Measurements from ENCODE around the gene HIVEP1. TPM values are rescaled to one million over a fixed set of nuclear protein-coding genes. Genes with fewer than 3 reads are reported as not detected.

HIVEP1 gene
- total and polyA plus RNA-seq, 2 of the 13 experiments (the other 11 are each of a cell fraction or from before 2014, with no cell fraction given), result 7.4 to 9.9 TPM

GRCh38 chr6:12208190-12208589, 196.1 kb downstream of the HIVEP1 start:
- Histone ChIP-seq H3K4me2 (ENCODE audit: low read depth, low read length) (no peak overlapping the region), H3K4me1 (ENCODE audit: insufficient read depth, low read length) (peaks cover 7% of the 10 kb centered on the region), H3K79me2 (ENCODE audit: insufficient read depth, low read length) (no peaks in the 10 kb centered on the region), H3K4me3 (replicated peaks in 1 of 3; ENCODE audit: insufficient read depth in 1 of 3, low read depth in 2 of 3, low read length in 3 of 3) (no peak overlapping the region), H3K9me3 (ENCODE audit: low read length) (no peaks in the 10 kb centered on the region), H3K27me3 (ENCODE audit: control insufficient read depth in 1 of 2, insufficient read depth in 2 of 2, low read length in 2 of 2) (no peaks in the 10 kb centered on the region), H3K36me3 (replicated peaks in 1 of 2; ENCODE audit: control insufficient read depth in 1 of 2, insufficient read depth in 2 of 2, low read length in 2 of 2) (no peaks in the 10 kb centered on the region), H4K20me1 (ENCODE audit: insufficient read depth, low read length) (no peaks in the 10 kb centered on the region), H3K27ac (ENCODE audit: extremely low read length, insufficient read depth, low read length) (no peak overlapping the region), H2AFZ (ENCODE audit: low read length) (no peak overlapping the region), H3K9ac (ENCODE audit: insufficient read depth, low read depth, low read length) (no peak overlapping the region)
- DNase-seq (ENCODE audit: low spot score) (no peak), FAIRE-seq (no peak), ATAC-seq (no peak)
- in situ Hi-C loops (cut with HindIII; ENCODE audit: extremely low pct_ligation_motif_present, low pct_unique_long_range_greater_than_20kb), result no loop called here
- intact Hi-C loops (cut with micrococcal nuclease; ENCODE audit: unreplicated experiment), result no loop called here
- TF ChIP-seq PPARG (CRISPR knock-in tag; conservative IDR thresholded peaks at IDR 0.05) (no peak), ZFP62 (CRISPR knock-in tag; IDR thresholded peaks at IDR 0.05) (no peak), CC2D1A (CRISPR knock-in tag; IDR thresholded peaks at IDR 0.05) (no peak), ZNF597 (CRISPR knock-in tag; IDR thresholded peaks at IDR 0.05) (no peak), ZNF709 (CRISPR knock-in tag; IDR thresholded peaks at IDR 0.05) (peak; percentile 92; the same call in 1 of the 2 replicates), DMTF1 (CRISPR knock-in tag; IDR thresholded peaks at IDR 0.05) (no peak)
- BruUV-seq (replicated peaks), result no TSS peak
- ChIA-PET POLR2A (no interaction called here), CTCF (ENCODE audit: low intra/inter-chr PET ratio, low total read pairs) (no interaction called here)
- WGBS (ENCODE audit: low lambda C conversion rate), result 87% methylated on average over 8 of the region's 8 CpGs

All from HepG2 (cell line).